ENCODE results near the gene GAL3ST3.
"Not testable (repeated sequence)": the region's sequence is repeated elsewhere in the genome, so short reads cannot be mapped to it uniquely, and the experiment has no call there.

DNA sequence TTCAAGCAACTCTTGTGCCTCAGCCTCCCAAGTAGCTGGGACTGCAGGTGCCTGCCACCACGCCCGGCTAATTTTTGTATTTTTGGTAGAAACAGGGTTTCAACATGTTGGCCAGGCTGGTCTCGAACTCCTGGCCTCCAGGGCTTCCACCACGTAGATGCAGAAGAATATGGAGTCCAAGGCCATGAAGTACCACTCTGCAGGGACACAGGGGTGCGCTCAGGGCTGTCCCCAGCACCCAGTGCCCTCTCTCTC, 25.8 kb downstream of the GAL3ST3 start:
- TF ChIP-seq CTCF (IDR thresholded peaks at IDR 0.05); EZH2 (IDR thresholded peaks at IDR 0.05; ENCODE audit: borderline replicate concordance, insufficient read depth, low read depth, low read length, poor library complexity, severe bottlenecking): not testable (repeated sequence)
